ENCODE data around the gene CALY.

CALY gene

GRCh38 chr10:133282846-133283390, 53.8 kb downstream of the CALY start:
- Histone ChIP-seq H3K9me3 (ENCODE audit: control insufficient read depth in 2 of 2, low read length in 2 of 2) (no peaks in the 10 kb centered on the region), H3K27me3 (ENCODE audit: control insufficient read depth in 1 of 2, insufficient read depth in 2 of 2, low read length in 2 of 2) (no peaks in the 10 kb centered on the region), H3K4me3 (ENCODE audit: low read length in 2 of 2) (no peak overlapping the region), H3K9ac (ENCODE audit: low read length in 2 of 2) (no peak overlapping the region), H3K4me1 (ENCODE audit: control insufficient read depth, insufficient read depth, low read length) (peaks cover 3% of the 10 kb centered on the region), H3K36me3 (ENCODE audit: control insufficient read depth in 2 of 2, insufficient read depth in 2 of 2, low read length in 2 of 2) (peaks cover 58% of the 10 kb centered on the region in 2 donors), H3K27ac (ENCODE audit: low read length) (no peak overlapping the region)

GRCh38 chr10:133281628-133282372, 54.9 kb downstream of the CALY start:
- peaks cover 52 to 54% of the 10 kb centered on the region in 2 donors for H3K36me3 ChIP-seq (ENCODE audit: control insufficient read depth in 2 of 2, insufficient read depth in 2 of 2, low read length in 2 of 2)

GRCh38 chr10:133281084-133281483, 55.6 kb downstream of the CALY start:
- Histone ChIP-seq H3K9me3 (ENCODE audit: control insufficient read depth in 2 of 2, low read length in 2 of 2) (no peaks in the 10 kb centered on the region), H3K36me3 (ENCODE audit: control insufficient read depth in 2 of 2, insufficient read depth in 2 of 2, low read length in 2 of 2) (peaks cover 48% of the 10 kb centered on the region in 2 donors), H3K9ac (ENCODE audit: low read length in 2 of 2) (no peak overlapping the region), H3K4me3 (ENCODE audit: low read length in 2 of 2) (no peak overlapping the region), H3K4me1 (ENCODE audit: control insufficient read depth, insufficient read depth, low read length) (peaks cover 6% of the 10 kb centered on the region), H3K27me3 (ENCODE audit: control insufficient read depth in 1 of 2, insufficient read depth in 2 of 2, low read length in 2 of 2) (peaks cover 3% of the 10 kb centered on the region in 2 donors), H3K27ac (ENCODE audit: low read length) (no peak overlapping the region)

More at GRCh38 chr10:133281628-133282372, 54.9 kb downstream of the CALY start:
- Histone ChIP-seq H3K4me3 (ENCODE audit: low read length in 2 of 2) (no peak overlapping the region), H3K27me3 (ENCODE audit: control insufficient read depth in 1 of 2, insufficient read depth in 2 of 2, low read length in 2 of 2) (no peaks in the 10 kb centered on the region), H3K27ac (ENCODE audit: low read length) (no peak overlapping the region), H3K4me1 (ENCODE audit: control insufficient read depth, insufficient read depth, low read length) (peaks cover 3% of the 10 kb centered on the region), H3K9me3 (ENCODE audit: control insufficient read depth in 2 of 2, low read length in 2 of 2) (no peaks in the 10 kb centered on the region), H3K9ac (ENCODE audit: low read length in 2 of 2) (no peak overlapping the region)

GRCh38 chr10:133280391-133281059, 56.2 kb downstream of the CALY start:
- no peak overlapping the region for H3K9ac ChIP-seq (ENCODE audit: low read length in 2 of 2)
- H3K27ac ChIP-seq (ENCODE audit: low read length), result no peak overlapping the region
- H3K27me3 ChIP-seq (ENCODE audit: control insufficient read depth in 1 of 2, insufficient read depth in 2 of 2, low read length in 2 of 2), result peaks cover 4 to 9% of the 10 kb centered on the region in 2 donors
- H3K4me3 ChIP-seq (ENCODE audit: low read length in 2 of 2), result no peak overlapping the region
- peaks cover 6% of the 10 kb centered on the region for H3K4me1 ChIP-seq (ENCODE audit: control insufficient read depth, insufficient read depth, low read length)
- H3K9me3 ChIP-seq (ENCODE audit: control insufficient read depth in 2 of 2, low read length in 2 of 2), result no peaks in the 10 kb centered on the region
- H3K36me3 ChIP-seq (ENCODE audit: control insufficient read depth in 2 of 2, insufficient read depth in 2 of 2, low read length in 2 of 2), result peaks cover 43% of the 10 kb centered on the region in 2 donors

GRCh38 chr10:133279326-133280226, 57.1 kb downstream of the CALY start:
- Histone ChIP-seq H3K4me1 (ENCODE audit: control insufficient read depth, insufficient read depth, low read length) (peaks cover 6% of the 10 kb centered on the region), H3K27me3 (ENCODE audit: control insufficient read depth in 1 of 2, insufficient read depth in 2 of 2, low read length in 2 of 2) (peaks cover 4 to 12% of the 10 kb centered on the region in 2 donors), H3K9me3 (ENCODE audit: control insufficient read depth in 2 of 2, low read length in 2 of 2) (no peaks in the 10 kb centered on the region), H3K9ac (ENCODE audit: low read length in 2 of 2) (no peak overlapping the region), H3K27ac (ENCODE audit: low read length) (no peak overlapping the region), H3K36me3 (ENCODE audit: control insufficient read depth in 2 of 2, insufficient read depth in 2 of 2, low read length in 2 of 2) (peaks cover 34 to 35% of the 10 kb centered on the region in 2 donors), H3K4me3 (ENCODE audit: low read length in 2 of 2) (no peak overlapping the region)

GRCh38 chr10:133278577-133279265, 58.0 kb downstream of the CALY start:
- peaks cover 28 to 29% of the 10 kb centered on the region in 2 donors for H3K36me3 ChIP-seq (ENCODE audit: control insufficient read depth in 2 of 2, insufficient read depth in 2 of 2, low read length in 2 of 2)

GRCh38 chr10:133277993-133278576, 58.6 kb downstream of the CALY start:
- Histone ChIP-seq H3K36me3 (ENCODE audit: control insufficient read depth in 2 of 2, insufficient read depth in 2 of 2, low read length in 2 of 2) (peaks cover 24 to 25% of the 10 kb centered on the region in 2 donors), H3K27me3 (ENCODE audit: control insufficient read depth in 1 of 2, insufficient read depth in 2 of 2, low read length in 2 of 2) (peaks cover 4 to 13% of the 10 kb centered on the region in 2 donors), H3K9me3 (ENCODE audit: control insufficient read depth in 2 of 2, low read length in 2 of 2) (no peaks in the 10 kb centered on the region), H3K27ac (ENCODE audit: low read length) (no peak overlapping the region), H3K4me3 (ENCODE audit: low read length in 2 of 2) (no peak overlapping the region), H3K9ac (ENCODE audit: low read length in 2 of 2) (no peak overlapping the region), H3K4me1 (ENCODE audit: control insufficient read depth, insufficient read depth, low read length) (peaks cover 6% of the 10 kb centered on the region)

More at GRCh38 chr10:133278577-133279265, 58.0 kb downstream of the CALY start:
- Histone ChIP-seq H3K27me3 (ENCODE audit: control insufficient read depth in 1 of 2, insufficient read depth in 2 of 2, low read length in 2 of 2) (peaks cover 4 to 13% of the 10 kb centered on the region in 2 donors), H3K4me1 (ENCODE audit: control insufficient read depth, insufficient read depth, low read length) (peaks cover 6% of the 10 kb centered on the region), H3K9ac (ENCODE audit: low read length in 2 of 2) (no peak overlapping the region), H3K9me3 (ENCODE audit: control insufficient read depth in 2 of 2, low read length in 2 of 2) (no peaks in the 10 kb centered on the region), H3K27ac (ENCODE audit: low read length) (no peak overlapping the region), H3K4me3 (ENCODE audit: low read length in 2 of 2) (no peak overlapping the region)

GRCh38 chr10:133277277-133277992, 59.3 kb downstream of the CALY start:
- Histone ChIP-seq H3K4me1 (ENCODE audit: control insufficient read depth, insufficient read depth, low read length) (peaks cover 6% of the 10 kb centered on the region), H3K9me3 (ENCODE audit: control insufficient read depth in 2 of 2, low read length in 2 of 2) (no peaks in the 10 kb centered on the region), H3K4me3 (ENCODE audit: low read length in 2 of 2) (no peak overlapping the region), H3K27me3 (ENCODE audit: control insufficient read depth in 1 of 2, insufficient read depth in 2 of 2, low read length in 2 of 2) (peaks cover 4 to 13% of the 10 kb centered on the region in 2 donors), H3K9ac (ENCODE audit: low read length in 2 of 2) (no peak overlapping the region), H3K36me3 (ENCODE audit: control insufficient read depth in 2 of 2, insufficient read depth in 2 of 2, low read length in 2 of 2) (peaks cover 18% of the 10 kb centered on the region in 2 donors), H3K27ac (ENCODE audit: low read length) (no peak overlapping the region)

GRCh38 chr10:133276435-133277201, 60.1 kb downstream of the CALY start, which contains the start of gene ADAM8:
TSS of gene ADAM8 (minus strand) at chr10:133276868. CDS start at chr10:133276817, 51 bp downstream.
- no peak within 1 kb of the TSS for H3K4me3 ChIP-seq (ENCODE audit: low read length in 2 of 2)
- peaks cover 11 to 15% of the 10 kb centered on the region in 2 donors for H3K36me3 ChIP-seq (ENCODE audit: control insufficient read depth in 2 of 2, insufficient read depth in 2 of 2, low read length in 2 of 2)
- H3K9ac ChIP-seq (ENCODE audit: low read length in 2 of 2), result no peak within 1 kb of the TSS
- H3K9me3 ChIP-seq (ENCODE audit: control insufficient read depth in 2 of 2, low read length in 2 of 2), result no peaks in the 10 kb centered on the region
- H3K27ac ChIP-seq (ENCODE audit: low read length), result no peak within 1 kb of the TSS
- H3K4me1 ChIP-seq (ENCODE audit: control insufficient read depth, insufficient read depth, low read length), result peaks cover 6% of the 10 kb centered on the region
- peaks cover 4 to 13% of the 10 kb centered on the region in 2 donors for H3K27me3 ChIP-seq (ENCODE audit: control insufficient read depth in 1 of 2, insufficient read depth in 2 of 2, low read length in 2 of 2)

Measured in stomach smooth muscle (tissue), 2 donors.